NCI-H526 treated with DMSO at 0.1 percent for 48 hours (cell line): Measurements from ENCODE around the gene GUCY1A1.

Source experiments
- DNase-seq: peaks from one replicate; lab custom pipeline; 2025; lab: John Stamatoyannopoulos, UW

GUCY1A1 gene

DNA sequence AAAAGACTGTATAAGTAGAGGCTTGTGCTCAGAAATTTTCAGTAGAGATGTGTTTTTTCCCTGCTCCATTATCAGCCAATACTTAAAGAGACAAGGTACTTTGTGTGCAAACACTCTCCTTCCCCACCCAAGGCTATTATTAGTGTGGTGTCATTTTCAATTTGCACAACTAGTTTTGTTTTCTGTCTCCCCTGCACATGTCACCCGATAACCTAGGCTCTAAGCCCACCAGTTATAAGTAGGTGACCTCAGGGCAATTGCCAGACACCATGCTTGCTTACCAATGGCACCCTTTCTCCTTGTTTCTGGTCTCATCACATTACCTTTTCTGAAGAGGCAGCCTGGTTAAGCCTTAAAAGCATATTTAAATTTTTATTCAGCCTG is 8.0 kb upstream of the GUCY1A1 start:
- DNase-seq: no peak

DNA sequence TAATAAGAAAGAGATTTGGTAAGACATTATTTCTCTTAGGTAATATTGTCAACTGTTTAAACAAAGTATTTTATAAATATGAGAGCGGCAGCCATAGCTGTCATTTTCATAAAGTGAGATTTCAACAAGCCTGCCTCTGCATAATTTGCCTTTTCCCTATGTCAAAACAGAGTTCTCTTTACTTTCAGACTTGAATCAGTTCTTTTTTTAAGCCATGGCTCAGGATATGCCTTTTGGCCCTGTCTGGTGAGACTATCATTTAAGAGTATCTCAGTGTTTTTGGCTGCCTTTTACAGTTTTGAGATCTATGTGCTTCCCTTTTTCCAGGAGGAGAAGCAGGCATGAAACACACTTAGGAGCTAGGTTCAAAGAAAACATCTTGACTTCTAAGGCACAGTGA is 7.5 kb upstream of the GUCY1A1 start:
- DNase-seq: no peak

DNA sequence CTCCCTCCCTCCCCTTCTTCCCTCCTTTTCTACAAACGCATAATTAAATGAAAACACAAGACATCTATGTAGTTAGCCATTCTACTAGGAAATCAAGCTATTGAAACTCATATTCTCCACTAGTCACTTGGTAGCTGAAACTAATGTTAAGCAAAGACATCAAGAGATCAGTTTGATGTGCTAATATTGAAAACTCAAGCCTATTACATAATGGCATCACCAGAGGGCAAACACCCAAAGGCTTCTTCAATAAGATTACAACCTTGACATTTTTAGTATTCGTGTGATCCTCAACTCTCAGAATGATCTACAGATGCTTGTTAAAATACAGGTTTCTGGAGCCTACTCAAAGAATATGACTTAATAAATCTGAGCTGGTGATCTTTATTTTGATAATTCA is 6.2 kb upstream of the GUCY1A1 start:
- no peak for DNase-seq

DNA sequence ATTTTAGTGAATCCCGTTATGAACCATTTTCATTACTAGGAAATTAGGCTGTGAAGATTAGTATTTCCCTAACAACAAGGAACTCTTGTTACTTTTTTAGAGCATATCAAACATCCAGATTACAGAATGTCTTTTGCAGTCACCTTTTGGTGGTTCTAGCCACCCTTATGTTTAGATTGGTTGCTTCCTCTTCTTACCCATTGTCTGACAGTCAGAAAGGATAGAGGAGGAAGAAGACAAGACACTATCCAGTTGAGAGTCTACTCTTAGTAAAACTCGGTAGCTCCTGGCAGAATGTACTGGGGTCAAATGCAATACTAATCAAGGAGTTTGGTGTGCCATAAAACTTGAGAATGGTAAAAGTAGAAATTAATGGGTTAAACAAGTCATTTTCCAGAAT is 1.6 kb upstream of the GUCY1A1 start:
- DNase-seq: no peak

DNA sequence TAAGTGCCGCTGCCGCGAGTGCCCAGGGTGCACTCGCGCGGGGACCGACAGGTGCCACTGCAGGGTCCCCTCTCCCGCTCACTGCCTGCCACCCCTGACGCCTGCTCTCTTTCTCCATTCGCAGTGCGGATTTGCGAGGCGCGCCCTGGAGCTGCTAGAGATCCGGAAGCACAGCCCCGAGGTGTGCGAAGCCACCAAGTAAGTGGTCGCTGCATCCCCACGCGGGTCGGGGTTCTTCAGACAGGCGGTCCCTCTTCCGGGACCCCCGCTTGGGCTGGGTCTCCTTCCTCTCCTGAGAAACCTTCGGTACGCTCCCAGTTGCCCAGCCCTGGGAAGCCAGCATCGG is 547 bp downstream of the GUCY1A1 start:
- DNase-seq: no peak

DNA sequence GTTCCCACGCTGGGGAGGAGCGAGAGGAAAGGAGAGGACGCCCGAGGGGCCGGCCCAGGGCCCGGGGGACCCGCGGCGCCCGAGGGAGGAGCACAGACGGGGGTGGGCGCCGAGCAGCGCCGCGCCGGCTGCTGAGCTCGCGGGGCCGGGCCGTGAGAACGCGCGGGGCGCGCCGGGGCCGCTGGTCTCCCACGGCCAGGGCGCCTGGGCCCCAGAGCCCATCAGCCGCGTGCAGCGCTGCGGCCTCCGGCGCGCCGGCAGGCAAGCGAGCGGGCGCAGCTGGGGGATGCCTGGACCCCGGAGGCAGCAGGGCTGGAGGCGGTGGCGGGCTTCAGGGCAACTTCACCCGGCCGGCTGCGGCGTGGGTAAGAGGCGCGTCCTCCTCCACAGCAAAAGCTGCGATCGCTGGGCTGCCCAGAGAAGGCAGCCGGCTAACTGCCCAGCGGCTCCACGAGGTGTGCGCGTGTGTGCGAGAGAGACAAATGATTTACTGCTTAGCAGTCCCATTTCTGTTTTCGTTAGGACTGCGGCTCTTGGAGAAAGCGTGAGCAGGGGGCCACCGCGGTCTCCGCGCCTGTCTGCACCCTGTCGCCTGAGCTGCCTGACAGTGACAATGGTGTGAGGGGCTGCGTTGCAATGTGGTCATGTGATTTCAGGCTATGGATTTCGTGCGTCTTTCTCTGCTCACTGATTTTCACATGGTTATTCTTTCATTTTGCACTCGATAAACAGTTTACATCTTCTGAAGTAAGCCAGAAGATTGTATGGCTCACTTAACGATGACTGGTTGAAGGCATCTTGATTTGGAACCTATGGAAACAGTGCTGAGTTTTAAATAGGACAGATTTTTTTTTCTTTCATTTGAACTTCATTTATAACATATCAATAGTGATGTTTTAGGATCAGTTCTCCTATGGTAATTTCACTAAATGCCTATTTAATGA is 1.2 kb downstream of the GUCY1A1 start:
- no peak for DNase-seq

DNA sequence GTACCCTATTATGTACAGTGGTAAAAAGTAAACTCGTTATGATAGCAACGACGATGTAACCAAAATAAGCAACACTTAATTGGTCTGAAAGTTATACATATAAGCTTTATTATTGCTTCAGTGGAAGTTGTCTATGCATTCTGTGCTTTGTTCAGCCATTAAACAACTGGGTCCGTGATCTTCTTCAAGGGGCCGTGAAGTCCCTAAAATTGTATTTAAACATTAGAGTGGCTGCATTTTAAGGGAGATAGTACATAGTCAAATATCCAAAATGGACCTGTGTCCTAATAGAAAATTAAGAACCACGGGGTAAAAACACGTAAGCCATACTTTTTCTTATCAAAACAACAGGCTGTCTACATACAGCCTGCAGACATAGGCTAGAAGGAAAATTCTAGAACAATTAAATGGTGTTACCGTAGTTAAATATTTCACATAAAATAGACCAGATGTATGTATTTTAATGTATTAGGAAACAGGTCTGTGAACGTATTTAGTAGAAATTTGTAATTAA is 2.1 kb downstream of the GUCY1A1 start:
- no peak for DNase-seq

DNA sequence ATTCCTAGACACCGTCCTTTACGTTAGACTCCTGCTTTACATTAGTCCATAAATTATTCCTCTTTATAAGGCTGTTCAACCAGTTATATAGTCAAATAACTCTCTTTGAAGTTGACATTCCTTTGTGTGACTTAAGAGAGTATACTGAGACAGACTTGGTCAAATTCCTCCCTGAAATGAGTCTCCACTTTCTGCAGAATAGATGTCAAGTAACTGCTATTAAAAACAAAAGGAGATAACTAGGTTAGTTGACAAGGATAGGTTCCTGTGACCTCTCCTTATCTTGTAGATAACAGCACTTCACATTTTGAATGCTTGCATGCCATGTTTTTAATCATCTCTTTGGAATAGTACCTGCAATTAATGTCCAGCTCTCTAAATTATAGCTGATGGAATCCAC is 5.7 kb downstream of the GUCY1A1 start:
- no peak for DNase-seq

DNA sequence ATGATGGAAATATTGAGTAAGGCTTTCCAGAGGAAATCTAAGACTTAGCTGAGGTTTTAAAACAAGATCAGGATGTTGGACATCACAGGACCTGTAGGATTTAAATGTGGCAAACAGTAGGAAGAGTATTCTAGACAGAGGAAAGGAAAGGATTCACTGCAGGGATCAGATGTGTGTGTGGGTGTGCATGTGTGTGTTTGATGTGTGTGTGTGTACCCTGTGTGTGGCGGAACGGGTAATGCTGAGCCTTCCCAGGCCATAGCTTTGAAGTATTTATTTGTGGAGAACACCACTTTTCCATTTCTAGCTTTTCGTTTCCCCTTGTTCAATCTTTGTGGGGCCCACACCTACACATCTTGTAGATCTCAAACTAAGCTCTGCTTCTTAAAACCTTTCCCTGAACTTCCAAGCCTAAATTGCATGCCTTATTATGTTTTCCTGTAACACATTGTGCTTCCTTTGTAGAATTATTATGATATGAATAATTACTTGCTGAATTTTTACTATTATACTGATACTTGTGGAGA is 6.9 kb downstream of the GUCY1A1 start:
- DNase-seq: no peak

DNA sequence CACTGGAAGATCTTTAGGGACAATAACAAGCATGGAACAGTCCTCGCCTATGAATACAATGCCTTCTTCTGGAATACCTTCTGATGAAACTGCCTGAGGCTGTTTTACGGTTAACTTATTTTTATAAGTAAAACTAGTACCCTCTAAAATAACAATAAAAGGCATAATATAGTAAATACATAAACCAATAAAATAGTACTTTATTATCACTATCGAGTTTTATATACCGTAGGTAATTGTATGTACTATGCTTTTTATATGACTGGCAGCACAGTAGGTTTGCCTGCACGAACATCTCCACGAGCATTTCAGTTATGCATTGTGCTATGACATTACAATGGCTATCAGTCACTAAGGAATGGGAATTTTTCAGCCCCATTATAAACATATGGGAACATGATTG is 8.0 kb downstream of the GUCY1A1 start:
- no peak for DNase-seq

DNA sequence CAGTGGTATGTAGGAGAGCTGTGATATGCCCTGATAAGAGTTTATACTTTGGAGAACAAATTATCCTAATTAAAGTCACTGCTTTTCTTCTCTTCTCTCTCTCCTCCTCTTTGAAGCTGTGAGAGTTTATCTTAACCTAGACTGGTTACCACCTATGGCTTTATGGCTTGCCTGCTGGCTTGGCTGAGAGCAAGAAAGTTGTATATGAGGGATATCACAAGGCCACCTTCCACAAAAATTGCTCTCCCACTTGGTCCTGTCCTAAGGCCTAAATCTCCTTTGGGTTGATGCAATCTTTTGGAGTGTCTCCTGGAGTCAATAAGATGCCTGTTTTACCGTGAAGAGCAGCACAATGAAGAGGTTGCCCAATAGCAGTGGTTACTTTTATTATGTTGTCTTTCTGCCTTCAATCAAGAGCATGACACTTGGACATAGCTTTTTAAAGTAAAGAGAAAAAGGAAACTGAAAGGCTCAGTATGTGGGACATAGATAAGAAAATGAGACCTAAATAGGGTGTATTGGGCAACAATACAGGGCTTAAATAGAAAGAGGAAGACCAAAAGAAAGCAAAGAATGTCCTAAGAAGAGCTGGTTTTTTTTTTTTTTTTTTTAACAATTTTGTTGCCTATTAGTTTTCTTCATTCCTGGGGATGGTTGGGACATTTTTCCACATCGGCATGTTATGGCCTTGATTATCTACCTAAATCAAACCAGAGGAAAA is 9.2 kb downstream of the GUCY1A1 start:
- no peak for DNase-seq

DNA sequence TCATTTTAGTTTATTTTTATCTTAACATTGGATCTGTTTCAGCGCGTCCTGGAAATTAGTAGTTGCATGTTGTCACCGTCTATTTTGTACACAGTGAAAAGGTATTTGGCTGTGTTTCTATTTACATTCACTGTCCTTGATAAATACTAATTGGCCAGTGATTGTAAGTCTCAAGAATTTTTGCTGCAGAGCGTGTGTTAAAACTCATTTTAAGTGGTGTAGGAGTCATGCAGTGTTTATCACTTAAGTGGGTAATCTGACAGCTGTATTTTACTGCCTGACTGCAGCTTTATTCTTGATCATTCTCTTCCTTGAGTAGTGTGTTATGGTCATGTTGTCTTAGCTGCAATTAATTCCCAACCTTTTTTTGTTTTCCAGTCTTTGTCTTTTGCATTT is 9.8 kb downstream of the GUCY1A1 start:
- no peak for DNase-seq

DNA sequence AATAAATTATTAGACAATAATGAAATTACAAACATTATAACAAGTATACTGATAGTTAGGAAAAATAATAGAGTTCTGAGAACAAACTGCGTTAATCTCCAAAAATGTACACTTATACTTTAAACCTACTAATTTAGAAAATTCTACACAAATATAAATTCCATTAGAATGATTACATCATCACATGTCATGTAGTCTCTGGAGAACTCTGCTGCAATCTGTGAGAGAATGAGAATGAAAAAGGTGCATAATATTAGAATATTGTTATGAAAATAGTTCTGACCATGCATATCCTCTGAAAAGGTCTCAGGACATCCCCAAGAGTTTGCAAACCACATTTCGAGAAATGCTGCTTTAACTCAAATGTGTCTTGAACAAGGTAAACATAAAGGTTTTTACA is 11.4 kb downstream of the GUCY1A1 start:
- no peak for DNase-seq

DNA sequence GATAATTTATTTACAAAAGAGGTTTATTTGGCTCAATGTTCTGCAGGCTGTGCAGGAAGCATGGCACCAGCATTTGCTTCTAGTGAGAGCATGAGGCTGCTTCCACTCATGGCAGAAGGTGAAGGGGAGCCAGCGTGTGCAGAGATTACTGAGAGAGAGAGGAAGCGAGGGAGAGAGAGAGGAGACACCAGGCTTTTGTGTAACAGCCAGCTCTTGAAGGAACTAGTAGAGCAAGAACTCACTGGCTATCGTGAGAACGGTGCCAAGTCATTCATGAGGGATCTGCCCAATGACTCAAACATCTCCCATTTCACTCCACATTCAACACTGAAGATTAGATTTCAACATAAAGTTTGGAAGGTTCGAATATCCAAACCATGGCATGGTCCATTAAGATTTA is 12.7 kb downstream of the GUCY1A1 start:
- DNase-seq: no peak

DNA sequence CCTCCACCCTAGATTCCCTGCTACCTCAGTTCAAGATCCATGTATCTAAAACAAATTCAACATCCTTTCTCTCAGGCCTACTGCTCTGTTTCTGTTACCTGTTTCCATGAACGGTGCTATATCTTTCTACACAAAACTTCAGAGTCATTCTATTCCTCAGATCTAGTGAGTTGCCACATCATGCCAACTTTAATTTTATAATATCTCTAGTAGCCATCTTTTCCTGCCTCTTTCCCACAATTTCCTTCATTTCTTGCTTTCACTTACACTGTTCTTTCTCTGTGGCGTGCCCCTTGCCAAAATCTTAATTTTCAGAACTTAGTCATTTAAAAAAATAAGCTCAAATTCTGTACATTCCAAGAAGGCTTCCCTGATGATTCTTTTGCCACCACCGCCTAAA is 15.2 kb downstream of the GUCY1A1 start:
- DNase-seq: no peak

DNA sequence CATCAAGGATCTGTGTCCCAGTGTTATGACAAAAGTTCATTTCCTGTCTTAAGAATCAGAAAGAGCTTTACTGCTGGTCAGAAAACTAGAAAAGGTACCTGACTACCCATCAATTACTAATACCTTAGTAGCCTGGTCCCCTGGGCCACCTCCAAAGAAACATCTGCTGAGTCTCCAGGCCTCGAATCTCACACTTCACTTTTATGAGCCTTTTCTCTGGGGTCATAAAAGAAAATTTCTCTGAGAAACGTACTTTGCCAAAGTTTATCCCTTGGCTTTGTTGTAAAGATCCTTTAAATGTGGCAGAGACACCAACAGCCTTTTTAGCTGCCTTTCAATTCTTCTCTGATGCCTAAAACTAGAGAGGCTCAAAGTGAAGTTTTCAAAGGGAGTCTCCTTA is 17.8 kb downstream of the GUCY1A1 start:
- no peak for DNase-seq

DNA sequence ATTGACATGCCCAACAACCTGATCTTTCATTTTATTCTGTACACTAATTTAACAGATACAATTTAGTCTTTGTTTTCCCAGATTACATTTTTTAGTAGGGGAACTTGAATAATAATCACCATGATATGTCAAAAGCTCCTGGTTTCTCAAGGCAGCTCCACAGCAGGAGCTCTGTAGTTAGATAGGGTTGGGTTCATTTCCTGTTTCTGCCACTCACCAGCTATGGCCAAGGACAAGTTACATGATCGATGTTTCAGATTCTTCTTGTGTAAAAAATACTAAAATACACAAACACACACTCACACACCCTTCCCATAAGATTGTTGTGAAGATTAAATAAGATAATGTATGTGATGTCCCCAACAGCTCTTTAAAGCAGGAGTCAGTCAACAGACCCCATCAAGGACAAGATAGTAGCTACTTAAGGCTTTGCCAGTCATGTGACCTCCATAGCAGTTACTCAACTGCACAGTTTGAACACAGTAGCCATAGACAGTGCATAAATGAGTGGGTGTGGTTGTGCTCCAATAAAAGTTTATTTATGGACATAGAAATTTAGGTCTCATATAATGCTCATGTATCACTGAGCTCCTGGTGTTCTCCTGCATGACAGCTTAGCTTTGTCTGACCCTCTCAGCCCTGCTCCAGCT is 18.4 kb downstream of the GUCY1A1 start:
- no peak for DNase-seq

DNA sequence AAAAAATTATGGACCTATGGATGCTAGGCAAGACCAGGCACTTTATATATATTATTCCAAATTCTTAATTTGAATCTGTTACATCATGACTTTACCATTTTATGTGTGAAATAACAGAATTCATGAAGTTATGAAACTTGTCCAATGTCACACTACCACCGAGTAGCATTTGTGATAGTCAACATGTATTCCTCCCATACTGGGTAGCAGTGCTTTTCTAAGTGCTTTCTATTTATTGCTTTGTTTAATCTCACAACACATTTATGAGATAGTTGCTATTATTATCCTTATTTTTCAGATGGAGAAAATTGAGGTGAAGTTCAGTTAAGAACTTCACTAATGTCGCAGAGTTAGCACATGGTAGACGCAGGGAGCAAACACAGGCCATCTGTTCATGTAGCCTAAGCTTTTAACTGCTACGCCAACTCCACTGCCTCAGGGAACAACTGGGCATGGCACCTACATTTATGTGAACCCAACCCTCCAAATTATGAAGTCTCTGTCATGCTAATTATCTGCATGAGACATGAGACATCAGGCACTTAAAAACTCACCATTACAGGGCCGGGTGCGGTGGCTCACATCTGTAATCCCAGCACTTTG is 20.8 kb downstream of the GUCY1A1 start:
- no peak for DNase-seq

DNA sequence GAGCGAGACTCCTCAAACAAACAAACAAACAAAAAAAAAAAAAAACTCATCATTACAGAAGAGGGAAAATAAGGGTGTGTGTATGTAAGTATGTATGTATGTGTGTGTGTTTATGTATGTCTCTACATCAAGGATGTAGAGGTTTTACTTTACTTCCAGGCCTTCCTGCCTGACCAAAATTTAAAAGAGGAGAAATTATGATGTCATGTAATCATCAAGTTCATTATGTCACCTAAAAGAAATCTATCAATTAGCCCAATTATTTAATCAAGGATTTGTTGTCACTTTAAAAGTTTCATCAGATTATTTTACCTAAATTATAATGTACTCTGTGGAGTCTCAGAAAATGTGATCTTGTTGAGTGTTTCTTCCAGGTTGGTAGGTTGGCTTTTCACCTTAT is 21.6 kb downstream of the GUCY1A1 start:
- DNase-seq: no peak

DNA sequence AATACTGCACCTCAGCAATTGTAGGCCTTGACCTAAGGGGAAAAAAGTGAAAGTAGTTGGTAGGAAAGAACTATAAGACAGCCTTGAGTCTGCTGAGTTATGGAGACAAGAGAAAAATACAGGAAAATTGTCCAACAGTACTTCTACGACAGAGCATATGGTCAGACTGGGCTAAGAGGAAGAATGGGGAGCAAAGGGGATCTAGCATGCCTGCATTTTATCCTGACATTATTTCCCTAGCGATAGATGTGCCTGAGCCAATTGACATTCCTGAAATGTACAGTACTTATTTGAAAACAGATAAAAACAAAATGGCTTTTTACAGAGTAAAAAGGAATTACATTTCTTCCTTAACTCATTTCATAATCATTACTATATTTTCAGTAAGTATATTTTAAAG is 22.2 kb downstream of the GUCY1A1 start:
- DNase-seq: no peak

DNA sequence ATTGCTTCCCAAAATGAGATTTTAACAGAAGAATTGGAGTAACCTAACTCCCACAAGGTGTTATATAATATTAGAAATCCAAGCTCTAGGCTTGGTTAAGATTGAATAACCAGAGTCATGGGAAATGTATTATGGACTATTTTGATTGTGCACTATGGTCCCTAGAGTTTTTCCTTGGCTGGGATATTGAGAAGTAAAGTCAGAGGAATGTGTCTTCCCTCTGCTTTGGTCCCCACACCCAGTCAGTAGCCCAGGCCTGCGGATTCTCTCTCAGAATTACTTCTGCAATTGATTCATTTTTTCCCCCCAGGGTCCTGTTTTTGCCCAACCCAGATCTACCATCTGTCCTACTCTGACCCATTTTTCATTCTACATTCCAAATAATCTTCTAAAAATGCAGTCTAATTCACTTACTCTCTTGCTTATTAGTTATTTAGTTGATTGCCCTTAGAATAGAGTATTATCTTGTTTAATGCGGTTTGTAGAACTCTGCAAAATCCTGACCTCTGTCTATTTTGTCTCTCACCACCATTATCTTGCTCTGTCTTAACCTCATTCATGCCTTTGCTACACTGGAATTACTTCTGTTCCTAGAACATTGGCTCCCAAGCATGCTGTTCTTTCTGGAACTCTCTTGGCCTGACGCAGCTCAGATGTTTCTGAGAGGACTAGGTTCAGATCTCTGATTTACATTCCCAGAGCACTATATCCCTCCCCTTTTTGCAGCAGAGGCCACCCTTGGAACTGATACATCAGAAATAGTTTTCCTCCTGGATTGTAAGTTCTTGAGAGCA is 23.6 kb downstream of the GUCY1A1 start:
- DNase-seq: no peak
